OCI-LY3 (cell line): ENCODE results near the gene ARHGEF2.

ENCODE experiments used
- H2AFZ ChIP-seq: fragments of 200-600, 300-600 bp; shearing (Covaris generic); 2 replicates; pipeline ENCODE4 v1.6.0; 2014; ENCODE audit warnings: antibody characterized with exemption, low read depth, low read length
- H3K27ac ChIP-seq: fragments of 200-600, 300-600 bp; sonication (generic); 2 replicates; pipeline ENCODE4 v1.5.1; 2014; ENCODE audit warnings: mild to moderate bottlenecking, low read length, moderate library complexity, mixed read lengths
- H3K27me3 ChIP-seq: fragments of 200-600, 300-600 bp; sonication (generic); 2 replicates; pipeline ENCODE4 v1.6.1; 2014; ENCODE audit warnings: low read depth, low read length, mixed read lengths
- H3K36me3 ChIP-seq: fragments of 200-600, 300-600 bp; sonication (generic); replicated peaks from 2 replicates; pipeline ENCODE3; 2014; ENCODE audit warnings: low read depth, low read length, mixed read lengths
- H3K4me1 ChIP-seq: fragments of 300-600, 200-600 bp; sonication (generic); 2 replicates; pipeline ENCODE4 v1.6.1; 2014; ENCODE audit warnings: low read length, mixed read lengths
- H3K4me2 ChIP-seq: fragments of 200-600, 300-600 bp; sonication (generic); 2 replicates; pipeline ENCODE4 v1.6.1; 2014; ENCODE audit warnings: low read length, mixed read lengths
- H3K4me3 ChIP-seq: fragments of 300-600, 200-600 bp; sonication (generic); 2 replicates; pipeline ENCODE4 v1.5.1; 2014; ENCODE audit warnings: antibody characterized with exemption, mild to moderate bottlenecking, low read length, moderate library complexity
- H3K79me2 ChIP-seq: fragments of 300-600, 200-600 bp; shearing (Covaris generic); 2 replicates; pipeline ENCODE4 v1.6.1; 2014; ENCODE audit warnings: mild to moderate bottlenecking, low read length, mixed read lengths
- H3K9ac ChIP-seq: fragments of 300-600, 200-600 bp; shearing (Covaris generic); 2 replicates; pipeline ENCODE4 v1.6.0; 2014; ENCODE audit warnings: mild to moderate bottlenecking, low read length, moderate library complexity
- H3K9me3 ChIP-seq: fragments of 200-600, 300-600 bp; shearing (Covaris generic); 2 replicates; pipeline ENCODE4 v1.6.1; 2014; ENCODE audit warnings: low read length, mixed read lengths; ENCODE audit not compliant: insufficient read depth
- H4K20me1 ChIP-seq: fragments of 200-600, 300-600 bp; sonication (generic); 2 replicates; pipeline ENCODE4 v1.6.1; 2016; ENCODE audit warnings: low read length, mixed read lengths; ENCODE audit not compliant: insufficient read depth
- EZH2phosphoT487 ChIP-seq: fragments of 200-600 bp; shearing (Covaris generic); IDR thresholded peaks from 2 replicates; pipeline ENCODE4 v1.6.1; 2018; ENCODE audit warnings: antibody characterized with exemption, mixed run types, low read depth
- TF ChIP-seq, protein P1 (sequence below): fragments of 200-600, 300-600 bp; sonication (generic); IDR thresholded peaks from 2 replicates; pipeline ENCODE4 v1.5.1; 2014; ENCODE audit warnings: antibody characterized with exemption, low read length, low read depth

Gene ARHGEF2

DNA sequence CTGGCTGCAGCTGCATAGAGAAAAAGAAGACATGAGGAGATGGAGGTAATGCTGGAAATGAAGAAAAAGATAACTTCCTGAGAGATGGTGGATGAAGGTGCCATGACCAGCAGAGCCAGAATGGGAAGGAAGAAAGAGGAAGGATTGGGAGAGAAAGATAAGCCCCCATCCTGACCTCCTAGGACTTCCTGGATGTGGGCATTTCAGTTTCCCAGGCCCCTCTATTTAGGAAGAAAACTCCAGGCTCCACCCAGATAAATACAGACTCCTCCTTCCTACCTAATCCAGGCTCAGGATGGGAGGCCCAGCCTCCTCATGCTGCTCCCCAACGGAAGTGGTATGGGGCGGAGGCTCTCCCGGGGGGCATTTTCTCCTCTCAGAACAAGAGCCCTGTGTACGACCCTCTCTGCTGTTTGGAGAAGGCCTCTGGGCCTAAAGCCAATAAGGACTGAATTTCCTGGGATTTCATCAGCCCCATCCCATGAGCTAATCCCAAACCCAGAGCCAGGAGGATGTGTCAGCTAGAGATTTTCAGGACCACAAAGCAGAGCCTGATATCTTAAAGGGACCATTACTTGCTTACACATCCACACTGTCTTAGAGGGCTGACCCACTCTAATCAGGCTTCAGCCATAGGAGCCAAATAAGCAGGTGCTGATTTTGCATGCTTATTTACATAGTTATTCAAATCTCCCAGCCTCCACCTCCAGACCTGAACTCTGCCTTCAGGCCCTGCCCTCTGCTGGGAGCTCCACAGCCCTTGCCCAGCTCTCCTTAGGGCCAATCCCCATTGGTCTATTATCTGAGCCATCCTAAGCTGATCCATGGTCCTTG, 5.1 kb upstream of the ARHGEF2 start:
- H3K27ac ChIP-seq = no peak overlapping the region
- H3K4me2 ChIP-seq = 0 out of 2 replicates have a peak overlapping the region, but pooled peaks have one; percentile 8
- TF ChIP-seq, protein P1, sequence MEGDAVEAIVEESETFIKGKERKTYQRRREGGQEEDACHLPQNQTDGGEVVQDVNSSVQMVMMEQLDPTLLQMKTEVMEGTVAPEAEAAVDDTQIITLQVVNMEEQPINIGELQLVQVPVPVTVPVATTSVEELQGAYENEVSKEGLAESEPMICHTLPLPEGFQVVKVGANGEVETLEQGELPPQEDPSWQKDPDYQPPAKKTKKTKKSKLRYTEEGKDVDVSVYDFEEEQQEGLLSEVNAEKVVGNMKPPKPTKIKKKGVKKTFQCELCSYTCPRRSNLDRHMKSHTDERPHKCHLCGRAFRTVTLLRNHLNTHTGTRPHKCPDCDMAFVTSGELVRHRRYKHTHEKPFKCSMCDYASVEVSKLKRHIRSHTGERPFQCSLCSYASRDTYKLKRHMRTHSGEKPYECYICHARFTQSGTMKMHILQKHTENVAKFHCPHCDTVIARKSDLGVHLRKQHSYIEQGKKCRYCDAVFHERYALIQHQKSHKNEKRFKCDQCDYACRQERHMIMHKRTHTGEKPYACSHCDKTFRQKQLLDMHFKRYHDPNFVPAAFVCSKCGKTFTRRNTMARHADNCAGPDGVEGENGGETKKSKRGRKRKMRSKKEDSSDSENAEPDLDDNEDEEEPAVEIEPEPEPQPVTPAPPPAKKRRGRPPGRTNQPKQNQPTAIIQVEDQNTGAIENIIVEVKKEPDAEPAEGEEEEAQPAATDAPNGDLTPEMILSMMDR = peak; percentile 43
- TF ChIP-seq EZH2phosphoT487 = no peak
- no peaks in the 10 kb centered on the region for H4K20me1 ChIP-seq
- no peak overlapping the region for H3K4me3 ChIP-seq
- no peak overlapping the region for H2AFZ ChIP-seq
- H3K79me2 ChIP-seq = peaks cover 36% of the 10 kb centered on the region
- no peak overlapping the region for H3K9ac ChIP-seq
- peaks cover 11% of the 10 kb centered on the region for H3K36me3 ChIP-seq
- no peaks in the 10 kb centered on the region for H3K9me3 ChIP-seq
- H3K27me3 ChIP-seq = no peaks in the 10 kb centered on the region
- peaks cover 44% of the 10 kb centered on the region for H3K4me1 ChIP-seq

DNA sequence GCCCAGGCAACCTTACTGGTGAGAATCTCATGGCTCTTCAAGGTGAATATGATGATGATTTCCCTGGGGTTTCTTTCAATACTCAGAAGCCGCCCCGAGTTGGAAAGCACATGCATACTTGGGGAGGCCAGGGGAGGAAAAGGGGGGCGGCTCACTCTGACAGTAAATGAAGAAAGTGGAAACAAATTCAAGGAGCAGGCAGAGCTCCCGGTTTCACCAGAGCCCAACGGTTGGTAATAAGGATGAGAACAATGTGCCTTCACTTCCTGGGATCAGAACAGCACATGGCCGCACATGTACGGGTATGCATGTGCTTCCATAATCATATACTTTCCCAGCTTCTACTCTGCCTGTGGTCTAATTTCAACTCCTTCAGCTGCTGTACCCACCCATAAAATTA, 3.8 kb upstream of the ARHGEF2 start:
- Histone ChIP-seq H3K9ac (no peak overlapping the region), H3K79me2 (peaks cover 49% of the 10 kb centered on the region), H3K4me3 (no peak overlapping the region), H2AFZ (no peak overlapping the region), H3K9me3 (no peaks in the 10 kb centered on the region), H3K4me1 (peaks cover 44% of the 10 kb centered on the region), H3K36me3 (peaks cover 13% of the 10 kb centered on the region), H4K20me1 (peaks cover 5% of the 10 kb centered on the region), H3K4me2 (peak overlapping the region; percentile 95), H3K27ac (no peak overlapping the region; the same call in 1 of the 2 replicates), H3K27me3 (no peaks in the 10 kb centered on the region)
- TF ChIP-seq, protein P1 = no peak
- TF ChIP-seq EZH2phosphoT487 = no peak

DNA sequence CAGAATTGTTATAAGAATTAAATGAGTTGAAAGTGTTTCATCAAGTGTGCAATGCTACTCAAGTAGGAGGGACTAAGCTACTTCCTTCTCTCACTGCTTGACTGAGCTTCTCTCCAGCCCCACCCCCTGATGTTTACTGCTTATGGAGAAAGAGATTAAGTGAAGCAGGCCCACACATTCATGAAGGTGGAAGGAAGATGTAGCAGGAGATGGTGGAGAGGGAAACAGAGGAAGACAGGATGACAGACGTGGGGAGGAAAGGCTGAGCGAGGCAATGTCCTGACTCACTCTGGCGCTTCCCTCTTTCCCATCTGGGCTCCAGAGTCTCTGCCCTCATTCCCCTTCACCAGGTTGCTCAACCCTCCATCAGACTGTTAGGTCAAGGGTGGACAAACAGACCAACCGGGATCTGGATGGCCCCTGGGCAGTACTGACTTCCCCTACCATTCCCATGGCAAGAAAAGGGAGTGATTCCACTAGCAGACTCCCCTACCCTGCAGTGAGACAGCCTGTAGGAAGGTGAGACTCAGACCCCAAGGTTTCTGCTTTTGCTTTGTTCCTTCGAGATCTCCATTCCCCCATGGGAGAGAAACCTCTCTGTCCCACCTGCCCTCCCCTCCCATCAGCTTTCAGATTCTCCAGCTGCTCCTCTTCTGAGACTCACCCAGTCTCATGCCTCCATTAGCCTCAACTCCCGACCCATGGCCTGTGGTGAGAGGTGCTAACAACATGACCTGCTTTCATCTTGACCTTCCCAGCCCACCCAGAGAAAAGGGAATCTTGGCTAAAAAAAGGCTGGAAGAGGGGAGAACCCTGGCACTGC, 3.1 kb upstream of the ARHGEF2 start:
- Histone ChIP-seq H2AFZ (no peak overlapping the region), H3K36me3 (peaks cover 20% of the 10 kb centered on the region), H3K27ac (peak overlapping the region; percentile 89), H3K9me3 (no peaks in the 10 kb centered on the region), H4K20me1 (peaks cover 11% of the 10 kb centered on the region), H3K4me3 (peak overlapping the region; percentile 95), H3K4me1 (peaks cover 44% of the 10 kb centered on the region), H3K79me2 (peaks cover 55% of the 10 kb centered on the region), H3K27me3 (no peaks in the 10 kb centered on the region), H3K9ac (peak overlapping the region; percentile 100), H3K4me2 (peak overlapping the region; percentile 95)
- TF ChIP-seq, protein P1 = no peak
- TF ChIP-seq EZH2phosphoT487 = no peak
